K562 (cell line): ENCODE data around the gene PARD6B. TPM values are rescaled to one million over a fixed set of nuclear protein-coding genes. Genes with fewer than 3 reads are reported as not detected.

Experiments
- ATAC-seq: fragments of 200-7000 bp; cut with Tn5 transposase; 3 replicates; pipeline ENCODE4 v1.9.1; 2020; ENCODE audit warnings: moderate library complexity
- BruUV-seq: library from RNA; stranded (reverse); fragments of 400-500 nt; replicated peaks from 2 replicates; lab custom pipeline; 2021; lab: Mats Ljungman, UMichigan
- CTCF ChIA-PET: fragments of 300-600 bp; formaldehyde crosslinking; extraction: SDS; loops from one replicate; lab custom pipeline; 2021; ENCODE audit warnings: low intra/inter-chr PET ratio; lab: Yijun Ruan, JAX
- POLR2A ChIA-PET: fragments of 300-600, 350-650 bp; sonication (Branson Sonifier 250); formaldehyde crosslinking; extraction: SDS; loops from one replicate; lab custom pipeline; 2021; ENCODE audit warnings: antibody characterized with exemption, inconsistent platforms; lab: Yijun Ruan, JAX
- DNase-seq, 4 experiments: peaks; one replicate each; pipeline versions ENCODE4 v3.0.0 to v3.0.0-alpha.2; 2011 to 2018; ENCODE audit warnings: low spot score in 3 of 4, mixed read lengths in 3 of 4; ENCODE audit errors: extremely low read depth in 1 of 4
- FAIRE-seq: peaks from 2 replicates; lab custom pipeline; 2011; peaks lifted over from hg19 to GRCh38; lab: Jason Lieb, UNC
- H2AFZ ChIP-seq: 2 replicates; pipeline ENCODE4 v1.6.0; 2011; ENCODE audit warnings: low read depth, low read length, control low read depth, inconsistent platforms
- H3K27ac ChIP-seq: fragments of 200-600 bp; 3 replicates; pipeline ENCODE4 v1.8.0; 2011; ENCODE audit warnings: low read depth, mild to moderate bottlenecking, control low read depth, inconsistent platforms, low read length, moderate library complexity, mixed read lengths; ENCODE audit errors: extremely low read depth
- H3K27me3 ChIP-seq, 2 experiments: fragments of 300-600 bp in 1 of 2; 2 replicates in 1 of 2; 3 replicates in 1 of 2; pipeline versions ENCODE4 v1.6.0 to v1.8.0; 2011; ENCODE audit warnings: inconsistent platforms in 2 of 2, low read length in 2 of 2, mild to moderate bottlenecking in 1 of 2, mixed read lengths in 1 of 2, moderate library complexity in 1 of 2; ENCODE audit not compliant: control insufficient read depth in 2 of 2, insufficient read depth in 2 of 2
- H3K36me3 ChIP-seq: fragments of 300-600 bp; 3 replicates; pipeline ENCODE4 v1.8.0; 2011; ENCODE audit warnings: mild to moderate bottlenecking, low read length, inconsistent platforms; ENCODE audit not compliant: control insufficient read depth, insufficient read depth
- H3K4me1 ChIP-seq, 2 experiments: fragments of 200-600 bp in 1 of 2; replicated peaks in 1 of 2; 2 replicates in 1 of 2; 3 replicates in 1 of 2; pipeline versions ENCODE4 v1.5.1 to v1.8.0; 2011; ENCODE audit warnings: inconsistent platforms in 2 of 2, low read length in 2 of 2, mild to moderate bottlenecking in 1 of 2, mixed read lengths in 1 of 2, moderate library complexity in 1 of 2; ENCODE audit not compliant: control insufficient read depth in 2 of 2, insufficient read depth in 2 of 2
- H3K4me2 ChIP-seq: 2 replicates; pipeline ENCODE4 v1.6.1; 2011; ENCODE audit warnings: low read length, control low read depth, inconsistent platforms, mixed read lengths; ENCODE audit not compliant: insufficient read depth
- H3K4me3 ChIP-seq: fragments of 200-600 bp; sonication (generic), shearing (Covaris generic); 2 replicates; pipeline ENCODE4 v1.5.1; 2016; ENCODE audit warnings: control low read depth, inconsistent platforms
- H3K79me2 ChIP-seq: fragments of 200-600 bp; 3 replicates; pipeline ENCODE4 v1.8.0; 2011; ENCODE audit warnings: low read length, inconsistent platforms; ENCODE audit not compliant: control insufficient read depth, insufficient read depth
- H3K9ac ChIP-seq, 2 experiments: 2 replicates each; pipeline versions ENCODE4 v1.6.0 to v1.6.1; 2011; ENCODE audit warnings: low read depth in 2 of 2, low read length in 2 of 2, control low read depth in 1 of 2, inconsistent platforms in 1 of 2, mild to moderate bottlenecking in 1 of 2, mixed read lengths in 1 of 2; ENCODE audit not compliant: insufficient read depth in 1 of 2
- H3K9me1 ChIP-seq: one replicate; pipeline ENCODE4 v1.6.0; 2011; ENCODE audit warnings: inconsistent platforms, mild to moderate bottlenecking, low read length, moderate library complexity; ENCODE audit not compliant: control insufficient read depth, insufficient read depth
- H3K9me3 ChIP-seq: replicated peaks from 2 replicates; pipeline ENCODE4 v1.5.1; 2011; ENCODE audit warnings: low read depth, low read length, inconsistent platforms; ENCODE audit not compliant: control insufficient read depth, insufficient read depth
- H4K20me1 ChIP-seq: replicated peaks from 2 replicates; pipeline ENCODE4 v1.6.1; 2011; ENCODE audit warnings: low read length, inconsistent platforms, mixed read lengths; ENCODE audit not compliant: control insufficient read depth, insufficient read depth
- ARID4B ChIP-seq: sonication (generic); formaldehyde crosslinking; IDR thresholded peaks from 2 replicates; pipeline ENCODE4 v1.8.0; 2022; ENCODE audit warnings: mild to moderate bottlenecking, missing genetic modification reagents
- CSDE1 ChIP-seq, 2 experiments: fragments of 450-650 bp; IDR thresholded peaks; 2 replicates each; pipeline ENCODE4 v1.6.1; 2016; ENCODE audit warnings: mild to moderate bottlenecking in 1 of 2
- DPF2 ChIP-seq: fragments of 450-650 bp; IDR thresholded peaks from 2 replicates; pipeline ENCODE4 v1.6.1; 2016
- ELF2 ChIP-seq: fragments of 250-450 bp; sonication (Bioruptor Pico); IDR thresholded peaks from 2 replicates; pipeline ENCODE4 v1.5.0; 2021; ENCODE audit warnings: mild to moderate bottlenecking
- FIP1L1 ChIP-seq: fragments of 200-400 bp; formaldehyde crosslinking; IDR thresholded peaks from 2 replicates; pipeline ENCODE4 v1.6.1; 2018; ENCODE audit warnings: mild to moderate bottlenecking, low read depth, low read length; ENCODE audit not compliant: poor library complexity, severe bottlenecking
- HDGF ChIP-seq: fragments of 450-650 bp; IDR thresholded peaks from 2 replicates; pipeline ENCODE4 v1.6.1; 2016
- HNRNPL ChIP-seq: fragments of 200-400 bp; formaldehyde crosslinking; IDR thresholded peaks from 2 replicates; pipeline ENCODE4 v1.6.1; 2017; ENCODE audit warnings: low read depth, mild to moderate bottlenecking, low read length
- IFI16 ChIP-seq: fragments of 250-450 bp; sonication (Bioruptor Pico); IDR thresholded peaks from 2 replicates; pipeline ENCODE4 v2.1.2; 2022; ENCODE audit warnings: mild to moderate bottlenecking, inconsistent platforms
- NFE2 ChIP-seq: IDR thresholded peaks from 2 replicates; pipeline ENCODE4 v1.6.1; 2014; ENCODE audit warnings: antibody characterized with exemption, low read depth
- OTX1 ChIP-seq: fragments of 450-650 bp; formaldehyde crosslinking; IDR thresholded peaks from 2 replicates; pipeline ENCODE4 v1.4.0; 2022; ENCODE audit warnings: mild to moderate bottlenecking
- POLR2G ChIP-seq: fragments of 200-400 bp; formaldehyde crosslinking; IDR thresholded peaks from 2 replicates; pipeline ENCODE4 v1.6.1; 2017; ENCODE audit warnings: low read depth, mild to moderate bottlenecking, antibody characterized with exemption, low read length, moderate library complexity
- RBM14 ChIP-seq: fragments of 200-400 bp; formaldehyde crosslinking; IDR thresholded peaks from 2 replicates; pipeline ENCODE4 v1.6.1; 2018; ENCODE audit warnings: low read depth, mild to moderate bottlenecking, low read length, moderate library complexity, borderline replicate concordance; ENCODE audit not compliant: insufficient read depth
- SNRNP70 ChIP-seq: fragments of 200-400 bp; formaldehyde crosslinking; optimal IDR thresholded peaks from 2 replicates; pipeline ENCODE3; 2017; ENCODE audit warnings: low read depth, low read length
- SREBF2 ChIP-seq: sonication (generic); formaldehyde crosslinking; IDR thresholded peaks from 2 replicates; pipeline ENCODE4 v1.4.0; 2020; ENCODE audit warnings: mild to moderate bottlenecking, missing genetic modification reagents
- TEAD2 ChIP-seq: fragments of 450-650 bp; IDR thresholded peaks from 2 replicates; pipeline ENCODE4 v1.6.1; 2016; ENCODE audit warnings: missing genetic modification characterization, control low read depth, missing compliant biosample characterization
- ZFP36 ChIP-seq: fragments of 150-350 bp; IDR thresholded peaks from 2 replicates; pipeline ENCODE4 v1.6.1; 2018; ENCODE audit warnings: low read length, low read depth; ENCODE audit not compliant: partially characterized antibody
- ZNF280B ChIP-seq: fragments of 250-450 bp; sonication (Bioruptor Pico); IDR thresholded peaks from 2 replicates; pipeline ENCODE4 v1.5.1; 2021; ENCODE audit warnings: mild to moderate bottlenecking
- ZNF589 ChIP-seq: fragments of 200-800 bp; sonication (Bioruptor generic); IDR thresholded peaks from 2 replicates; pipeline ENCODE4 v1.6.1; 2016; ENCODE audit warnings: low read depth, missing genetic modification characterization, missing compliant biosample characterization
- ZNF668 ChIP-seq: fragments of 250-450 bp; sonication (Bioruptor Pico); IDR thresholded peaks from 2 replicates; pipeline ENCODE4 v1.8.0; 2022; ENCODE audit warnings: mild to moderate bottlenecking, inconsistent platforms
- ZNF696 ChIP-seq: fragments of 250-450 bp; sonication (Bioruptor Pico); conservative IDR thresholded peaks from 2 replicates; pipeline ENCODE4 v1.4.0; 2020; ENCODE audit warnings: mild to moderate bottlenecking, moderate library complexity
- WGBS: fragments of 100-300 bp; shearing (Covaris generic); methylation state at CpG from one replicate; pipeline ENCODE4 v1.1.6; 2016; ENCODE audit warnings: low coverage, mixed read lengths; ENCODE audit not compliant: insufficient coverage; ENCODE audit errors: missing lambda C conversion rate; 5-methylcytosine and 5-hydroxymethylcytosine counted together
- in situ Hi-C: fragments of 300-500 bp; cut with MboI; formaldehyde crosslinking; loops from 4 replicates; pipeline ENCODE4 v1.15.0; 2018; ENCODE audit warnings: inconsistent platforms, mixed read lengths
- intact Hi-C: fragments of 100-400 bp; cut with micrococcal nuclease; formaldehyde crosslinking; loops from 2 replicates; pipeline ENCODE4 v1.14.2; 2022
- polyA plus RNA-seq, 8 experiments: library from polyadenylated mRNA; depleted of rRNA in 4 of 8; stranded (reverse) in 5 of 8; unstranded in 3 of 8; fragments of >200 nt; fragmentation: Nextera tagmentation in 2 of 8; fragmentation: Illumina TruSeq in 1 of 8; extraction: Ambion mirVana in 2 of 8; extraction: Trizol in 1 of 8; gene quantifications; 2 replicates each; pipeline versions ENCODE4 v1.2.1 to v1.2.3, GENCODE V29; 2011 to 2014; ENCODE audit warnings: inconsistent platforms in 1 of 8, missing spikeins in 1 of 8
- total RNA-seq, 7 experiments: library from RNA; depleted of rRNA in 6 of 7; stranded (reverse); fragments of >200 nt in 6 of 7; fragmentation: Illumina TruSeq in 2 of 7; extraction: Trizol in 2 of 7; gene quantifications; 2 replicates each; pipeline versions ENCODE4 v1.2.1 to v1.2.3, GENCODE V29; 2011 to 2021; ENCODE audit warnings: low replicate concordance in 1 of 7

Gene PARD6B
- total and polyA plus RNA-seq, 9 of the 15 experiments (the other 6 are each of a cell fraction or from before 2014, with no cell fraction given) = 1.7 to 12.3 (median 5.5) TPM

GRCh38 chr20:50737352-50737751 lies 6.0 kb downstream of the PARD6B start:
- POLR2A ChIA-PET = interaction anchor here (0.7 to 1.4 kb wide), 4 partner anchors 12 to 76 kb away, joined by 3 to 4 read pairs (median 4); partner anchors contain the start of gene RIPOR3
- Histone ChIP-seq H3K9me1 (no peaks in the 10 kb centered on the region), H3K4me2 (peak overlapping the region; percentile 48), H3K4me3 (no peak overlapping the region), H3K9ac (no peak overlapping the region), H4K20me1 (no peaks in the 10 kb centered on the region), H3K27ac (peak overlapping the region; percentile 61), H3K36me3 (peaks cover 41% of the 10 kb centered on the region), H3K79me2 (peaks cover 90% of the 10 kb centered on the region), H2AFZ (no peak overlapping the region), H3K4me1 (peaks cover 36 to 54% of the 10 kb centered on the region in 2 experiments), H3K27me3 (no peaks in the 10 kb centered on the region), H3K9me3 (no peaks in the 10 kb centered on the region)
- in situ Hi-C loops = loop anchor here (10.0 kb wide), 1 partner anchor 253 kb away; no protein-coding TSS in a partner anchor
- WGBS = 35% methylated on average over 4 of the region's 4 CpGs
- BruUV-seq = no TSS peak
- DNase-seq (peak in 3 of 4 experiments; percentile 36 to 81 (median 55)), FAIRE-seq (peak; percentile 96), ATAC-seq (peak; percentile 78)
- CTCF ChIA-PET = no interaction called here
- intact Hi-C loops = no loop called here
- TF ChIP-seq ZNF589 (CRISPR knock-in tag) = no peak
- no peak for TF ChIP-seq ZNF696
- no peak for TF ChIP-seq RBM14
- TF ChIP-seq ZFP36 = no peak
- no peak for TF ChIP-seq TEAD2 (tag)
- no peak for TF ChIP-seq SREBF2 (CRISPR knock-in tag)
- TF ChIP-seq ELF2 = no peak
- TF ChIP-seq DPF2 = peak; percentile 36; the same call in 1 of the 2 replicates
- no peak for TF ChIP-seq HDGF
- no peak for TF ChIP-seq SNRNP70
- peak; percentile 93 for TF ChIP-seq NFE2
- TF ChIP-seq FIP1L1 = no peak
- no peak for TF ChIP-seq HNRNPL
- no peak for TF ChIP-seq ZNF280B
- no peak for TF ChIP-seq CSDE1 (IDR thresholded peaks at IDR 0.05)
- no peak for TF ChIP-seq ARID4B
- no peak for TF ChIP-seq OTX1 (CRISPR knock-in tag)
- no peak for TF ChIP-seq POLR2G
- TF ChIP-seq ZNF668 (CRISPR knock-in tag) = no peak
- TF ChIP-seq IFI16 (CRISPR knock-in tag) = no peak
